H9 (cell line): Measurements from ENCODE around the gene TFRC. TPM values are rescaled to one million over a fixed set of nuclear protein-coding genes. Genes with fewer than 3 reads are reported as not detected.
A peak's percentile ranks its signal among the peaks of the same experiment; 100 is the strongest.
"Not testable (repeated sequence)": the region's sequence is repeated elsewhere in the genome, so short reads cannot be mapped to it uniquely, and the experiment has no call there.

Experiments
- DNase-seq: peaks from one replicate; pipeline ENCODE4 v3.0.0-alpha.2; 2017
- H2AFZ ChIP-seq: one replicate; pipeline ENCODE4 v1.6.1; 2013; ENCODE audit warnings: mild to moderate bottlenecking, low read length, control low read depth, moderate library complexity
- H2AK5ac ChIP-seq: 2 replicates; pipeline ENCODE4 v1.6.1; 2013; ENCODE audit warnings: low read length, control low read depth, mixed read lengths; ENCODE audit not compliant: insufficient read length
- H2BK120ac ChIP-seq: one replicate; pipeline ENCODE4 v1.6.1; 2013; ENCODE audit warnings: low read depth, mild to moderate bottlenecking, low read length, control low read depth, inconsistent platforms; ENCODE audit not compliant: poor library complexity, severe bottlenecking
- H2BK12ac ChIP-seq: 2 replicates; pipeline ENCODE4 v1.6.1; 2013; ENCODE audit warnings: low read length, control low read depth, mixed read lengths, low read depth; ENCODE audit not compliant: insufficient read length
- H2BK15ac ChIP-seq: 2 replicates; pipeline ENCODE4 v1.6.1; 2013; ENCODE audit warnings: low read depth, low read length, control low read depth
- H2BK20ac ChIP-seq: one replicate; pipeline ENCODE4 v1.6.1; 2013; ENCODE audit warnings: low read depth, mild to moderate bottlenecking, low read length, control low read depth, inconsistent platforms; ENCODE audit not compliant: poor library complexity, severe bottlenecking
- H2BK5ac ChIP-seq: 2 replicates; pipeline ENCODE4 v1.6.1; 2013; ENCODE audit warnings: low read length, control low read depth, mixed read lengths; ENCODE audit not compliant: insufficient read length
- H3K14ac ChIP-seq: 2 replicates; pipeline ENCODE4 v1.6.1; 2013; ENCODE audit warnings: low read length, control low read depth; ENCODE audit not compliant: insufficient read depth
- H3K18ac ChIP-seq: 2 replicates; pipeline ENCODE4 v1.6.1; 2013; ENCODE audit warnings: low read depth, mild to moderate bottlenecking, mixed read lengths, low read length, control low read depth; ENCODE audit not compliant: insufficient read length
- H3K23ac ChIP-seq: 2 replicates; pipeline ENCODE4 v1.6.1; 2013; ENCODE audit warnings: low read length, control low read depth, mixed read lengths, low read depth; ENCODE audit not compliant: insufficient read length
- H3K23me2 ChIP-seq: 2 replicates; pipeline ENCODE4 v1.6.1; 2013; ENCODE audit warnings: low read depth, mild to moderate bottlenecking, mixed read lengths, low read length, control low read depth; ENCODE audit not compliant: insufficient read length, poor library complexity, severe bottlenecking
- H3K27ac ChIP-seq: 2 replicates; pipeline ENCODE4 v1.5.1; 2013; ENCODE audit warnings: low read length, control low read depth, mixed read lengths, low read depth; ENCODE audit not compliant: insufficient read length
- H3K27me3 ChIP-seq: 2 replicates; pipeline ENCODE4 v1.6.1; 2013; ENCODE audit warnings: low read length, control low read depth, inconsistent platforms; ENCODE audit not compliant: insufficient read depth
- H3K4ac ChIP-seq: 2 replicates; pipeline ENCODE4 v1.6.1; 2013; ENCODE audit warnings: low read depth, mild to moderate bottlenecking, control low read depth, inconsistent platforms, low read length, moderate library complexity
- H3K4me1 ChIP-seq: 2 replicates; pipeline ENCODE4 v1.6.1; 2013; ENCODE audit warnings: low read length, control low read depth, inconsistent platforms; ENCODE audit not compliant: insufficient read depth
- H3K4me2 ChIP-seq: 2 replicates; pipeline ENCODE4 v1.6.1; 2013; ENCODE audit warnings: low read length, control low read depth, mixed read lengths; ENCODE audit not compliant: insufficient read length, insufficient read depth
- H3K56ac ChIP-seq: 2 replicates; pipeline ENCODE4 v1.6.1; 2013; ENCODE audit warnings: low read depth, mild to moderate bottlenecking, mixed read lengths, low read length, control low read depth; ENCODE audit not compliant: insufficient read length
- H3K79me1 ChIP-seq: 2 replicates; pipeline ENCODE4 v1.6.1; 2013; ENCODE audit warnings: low read depth, mild to moderate bottlenecking, moderate library complexity, low read length, control low read depth, inconsistent platforms; ENCODE audit not compliant: insufficient read depth, poor library complexity, severe bottlenecking
- H3K79me2 ChIP-seq: 2 replicates; pipeline ENCODE4 v1.6.1; 2013; ENCODE audit warnings: low read length, control low read depth, inconsistent platforms; ENCODE audit not compliant: insufficient read depth
- H3K9ac ChIP-seq: 2 replicates; pipeline ENCODE4 v1.6.1; 2013; ENCODE audit warnings: low read length, control low read depth, mixed read lengths; ENCODE audit not compliant: insufficient read length; ENCODE audit errors: extremely low read depth
- H3K9me3 ChIP-seq: one replicate; pipeline ENCODE4 v1.6.1; 2013; ENCODE audit warnings: low read depth, low read length, inconsistent platforms; ENCODE audit not compliant: control insufficient read depth
- H3T11ph ChIP-seq: one replicate; pipeline ENCODE4 v1.6.1; 2013; ENCODE audit warnings: mild to moderate bottlenecking, low read length, control low read depth, inconsistent platforms
- H4K20me1 ChIP-seq: one replicate; pipeline ENCODE4 v1.6.1; 2013; ENCODE audit not compliant: control insufficient read depth, insufficient read length, insufficient read depth
- H4K5ac ChIP-seq: 2 replicates; pipeline ENCODE4 v1.6.1; 2013; ENCODE audit warnings: low read depth, mild to moderate bottlenecking, mixed read lengths, low read length, control low read depth; ENCODE audit not compliant: insufficient read length
- H4K8ac ChIP-seq: replicated peaks from 2 replicates; pipeline ENCODE4 v1.6.1; 2013; ENCODE audit warnings: low read length, control low read depth, mixed read lengths, low read depth; ENCODE audit not compliant: insufficient read length
- H4K91ac ChIP-seq: 2 replicates; pipeline ENCODE4 v1.6.1; 2013; ENCODE audit warnings: low read depth, mild to moderate bottlenecking, moderate library complexity, mixed read lengths, low read length, control low read depth; ENCODE audit not compliant: insufficient read length
- H3K27ac Mint-ChIP-seq, 3 experiments: 2 replicates in 2 of 3; 3 replicates in 1 of 3; pipeline ENCODE4 v1.8.0; 2020 to 2021; ENCODE audit warnings: mixed read lengths in 3 of 3, mild to moderate bottlenecking in 1 of 3, moderate library complexity in 1 of 3
- H3K27me3 Mint-ChIP-seq: 2 replicates; pipeline ENCODE4 v1.8.0; 2021; ENCODE audit warnings: low read depth, mild to moderate bottlenecking, moderate library complexity, mixed read lengths
- H3K36me3 Mint-ChIP-seq, 3 experiments: 2 replicates in 2 of 3; 3 replicates in 1 of 3; pipeline ENCODE4 v1.8.0; 2020 to 2021; ENCODE audit warnings: low read depth in 3 of 3, mixed read lengths in 3 of 3; ENCODE audit not compliant: insufficient read depth in 1 of 3
- H3K4me1 Mint-ChIP-seq, 2 experiments: 2 replicates each; pipeline ENCODE4 v1.8.0; 2020; ENCODE audit warnings: mixed read lengths in 2 of 2
- H3K4me3 Mint-ChIP-seq, 2 experiments: 2 replicates in 1 of 2; 3 replicates in 1 of 2; pipeline ENCODE4 v1.8.0; 2020 to 2021; ENCODE audit warnings: mild to moderate bottlenecking in 2 of 2, mixed read lengths in 2 of 2, moderate library complexity in 1 of 2
- H3K9me3 Mint-ChIP-seq, 2 experiments: 2 replicates in 1 of 2; 3 replicates in 1 of 2; pipeline ENCODE4 v1.8.0; 2020; ENCODE audit warnings: mild to moderate bottlenecking in 2 of 2, mixed read lengths in 2 of 2, moderate library complexity in 1 of 2
- WGBS: extraction: QIAGEN DNeasy Blood & Tissue Kit; methylation state at CpG from one replicate; pipeline ENCODE4 v1.1.7; 2013; ENCODE audit warnings: missing lambda C conversion rate, low lambda C conversion rate, mixed read lengths; ENCODE audit not compliant: insufficient read length; ENCODE audit errors: extremely low coverage; 5-methylcytosine and 5-hydroxymethylcytosine counted together
- total RNA-seq: library from RNA; stranded (reverse); gene quantifications from 2 replicates; pipeline ENCODE4 v1.2.1, GENCODE V29; 2021
- TF ChIP-seq, protein P1 (sequence below): fragments of 200-600 bp; sonication (generic); conservative IDR thresholded peaks from 3 replicates; pipeline ENCODE4 v1.8.0; 2021; ENCODE audit warnings: antibody characterized with exemption, mild to moderate bottlenecking

TFRC gene
- total RNA-seq, 1 experiment from 2014 or later, result 135 TPM

- H3K79me2 ChIP-seq, H2BK20ac ChIP-seq, H3K4me1 ChIP-seq, H3K56ac ChIP-seq, H4K91ac ChIP-seq, H3K14ac ChIP-seq, H2BK12ac ChIP-seq, H4K20me1 ChIP-seq, H3K9ac ChIP-seq, H3K4me2 ChIP-seq, H3K4me3 Mint-ChIP-seq, H3K23ac ChIP-seq, H4K8ac ChIP-seq, H3K27me3 ChIP-seq, H3K79me1 ChIP-seq, H3K4me1 Mint-ChIP-seq, H3K27ac Mint-ChIP-seq, H2BK5ac ChIP-seq, H3K27ac ChIP-seq, H4K5ac ChIP-seq, H3K27me3 Mint-ChIP-seq, H3K23me2 ChIP-seq, H3K18ac ChIP-seq, H2AFZ ChIP-seq, H2AK5ac ChIP-seq, H3K4ac ChIP-seq, H2BK15ac ChIP-seq, H2BK120ac ChIP-seq, H3K9me3 ChIP-seq, H3T11ph ChIP-seq: not testable (repeated sequence)
- Mint-ChIP-seq H3K36me3 (peaks cover 3 to 12% (median 7%) of the 10 kb centered on the region in 3 experiments), H3K9me3 (peaks cover 12 to 21% of the 10 kb centered on the region in 2 experiments)
- WGBS, result no CpG with 5 or more reads among the region's 10 CpGs
- TF ChIP-seq, protein P1, sequence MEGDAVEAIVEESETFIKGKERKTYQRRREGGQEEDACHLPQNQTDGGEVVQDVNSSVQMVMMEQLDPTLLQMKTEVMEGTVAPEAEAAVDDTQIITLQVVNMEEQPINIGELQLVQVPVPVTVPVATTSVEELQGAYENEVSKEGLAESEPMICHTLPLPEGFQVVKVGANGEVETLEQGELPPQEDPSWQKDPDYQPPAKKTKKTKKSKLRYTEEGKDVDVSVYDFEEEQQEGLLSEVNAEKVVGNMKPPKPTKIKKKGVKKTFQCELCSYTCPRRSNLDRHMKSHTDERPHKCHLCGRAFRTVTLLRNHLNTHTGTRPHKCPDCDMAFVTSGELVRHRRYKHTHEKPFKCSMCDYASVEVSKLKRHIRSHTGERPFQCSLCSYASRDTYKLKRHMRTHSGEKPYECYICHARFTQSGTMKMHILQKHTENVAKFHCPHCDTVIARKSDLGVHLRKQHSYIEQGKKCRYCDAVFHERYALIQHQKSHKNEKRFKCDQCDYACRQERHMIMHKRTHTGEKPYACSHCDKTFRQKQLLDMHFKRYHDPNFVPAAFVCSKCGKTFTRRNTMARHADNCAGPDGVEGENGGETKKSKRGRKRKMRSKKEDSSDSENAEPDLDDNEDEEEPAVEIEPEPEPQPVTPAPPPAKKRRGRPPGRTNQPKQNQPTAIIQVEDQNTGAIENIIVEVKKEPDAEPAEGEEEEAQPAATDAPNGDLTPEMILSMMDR, result peak; percentile 78
- DNase-seq, result peak; percentile 76
Observed at GRCh38 chr3:196026059-196026458, 55.8 kb downstream of the TFRC start.
